D721Med (cell line): ENCODE measurements around the gene KRTAP3-2.

Experiments used
- DNase-seq: peaks from one replicate; pipeline ENCODE4 v3.0.0; 2011; ENCODE audit warnings: low spot score; ENCODE audit not compliant: insufficient read length
- FAIRE-seq: peaks from 2 replicates; lab custom pipeline; 2011; peaks lifted over from hg19 to GRCh38; lab: Jason Lieb, UNC
- TF ChIP-seq, protein P1 (sequence below): IDR thresholded peaks from 2 replicates; pipeline ENCODE4 v1.5.1; 2012; ENCODE audit warnings: mild to moderate bottlenecking, control low read depth; ENCODE audit not compliant: insufficient read depth; ENCODE audit errors: missing control alignments

Gene KRTAP3-2

DNA sequence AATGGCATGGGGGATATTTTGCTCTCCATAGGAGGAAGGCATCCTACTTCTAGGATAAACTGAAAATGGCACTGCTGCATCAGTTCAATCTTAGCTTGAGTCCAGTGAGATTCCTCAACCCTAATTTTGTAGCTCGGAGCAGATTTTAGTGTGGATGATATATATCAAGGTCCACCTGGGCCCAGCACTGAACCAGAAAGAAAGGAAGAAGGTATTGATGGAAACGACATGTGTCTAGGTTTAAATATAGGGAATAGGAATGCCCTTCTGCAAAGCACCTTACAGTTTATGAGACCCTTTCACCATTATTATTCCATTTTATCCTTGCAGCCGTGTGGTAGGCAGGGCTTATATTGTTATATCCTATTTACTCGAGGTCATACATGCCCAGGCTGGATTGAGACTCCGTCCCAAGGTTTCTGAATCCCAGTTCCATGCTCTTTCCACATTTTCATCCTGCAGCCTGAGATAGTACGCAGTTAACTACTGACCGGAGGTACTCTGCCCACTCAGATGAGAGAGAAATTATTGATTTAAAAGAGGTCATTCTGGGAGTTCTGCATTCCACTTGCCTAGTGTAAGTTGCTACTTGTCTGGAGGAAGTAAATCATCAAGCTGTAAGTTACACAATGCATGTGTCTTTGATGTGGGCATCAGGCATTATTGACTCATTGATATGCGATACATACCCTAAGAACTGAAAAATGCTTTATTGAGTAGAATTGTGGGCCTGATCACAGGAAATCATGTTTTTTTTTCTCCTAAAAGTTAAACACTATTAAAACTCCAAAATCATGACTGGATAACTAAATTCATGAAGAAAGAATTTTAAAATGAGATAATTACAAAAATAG, 43.1 kb downstream of the KRTAP3-2 start:
- TF ChIP-seq, protein P1, sequence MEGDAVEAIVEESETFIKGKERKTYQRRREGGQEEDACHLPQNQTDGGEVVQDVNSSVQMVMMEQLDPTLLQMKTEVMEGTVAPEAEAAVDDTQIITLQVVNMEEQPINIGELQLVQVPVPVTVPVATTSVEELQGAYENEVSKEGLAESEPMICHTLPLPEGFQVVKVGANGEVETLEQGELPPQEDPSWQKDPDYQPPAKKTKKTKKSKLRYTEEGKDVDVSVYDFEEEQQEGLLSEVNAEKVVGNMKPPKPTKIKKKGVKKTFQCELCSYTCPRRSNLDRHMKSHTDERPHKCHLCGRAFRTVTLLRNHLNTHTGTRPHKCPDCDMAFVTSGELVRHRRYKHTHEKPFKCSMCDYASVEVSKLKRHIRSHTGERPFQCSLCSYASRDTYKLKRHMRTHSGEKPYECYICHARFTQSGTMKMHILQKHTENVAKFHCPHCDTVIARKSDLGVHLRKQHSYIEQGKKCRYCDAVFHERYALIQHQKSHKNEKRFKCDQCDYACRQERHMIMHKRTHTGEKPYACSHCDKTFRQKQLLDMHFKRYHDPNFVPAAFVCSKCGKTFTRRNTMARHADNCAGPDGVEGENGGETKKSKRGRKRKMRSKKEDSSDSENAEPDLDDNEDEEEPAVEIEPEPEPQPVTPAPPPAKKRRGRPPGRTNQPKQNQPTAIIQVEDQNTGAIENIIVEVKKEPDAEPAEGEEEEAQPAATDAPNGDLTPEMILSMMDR: no peak
- FAIRE-seq (no peak), DNase-seq (no peak)

- TF ChIP-seq, protein P1: no peak
- DNase-seq (no peak), FAIRE-seq (no peak)
These were observed 45.8 kb downstream of the KRTAP3-2 start for GRCh38 chr17:40953881-40954280.

- TF ChIP-seq, protein P1: no peak
- DNase-seq: no peak
- no peak for FAIRE-seq
These were observed 47.0 kb downstream of the KRTAP3-2 start for GRCh38 chr17:40952661-40953060.

- FAIRE-seq (no peak), DNase-seq (no peak)
- TF ChIP-seq, protein P1: no peak
These were observed 47.6 kb downstream of the KRTAP3-2 start for GRCh38 chr17:40952154-40952553.

GRCh38 chr17:40951011-40951622, 48.6 kb downstream of the KRTAP3-2 start:
- DNase-seq: no peak
- TF ChIP-seq, protein P1: no peak
- no peak for FAIRE-seq

GRCh38 chr17:40950176-40950575, 49.5 kb downstream of the KRTAP3-2 start:
- TF ChIP-seq, protein P1: no peak
- DNase-seq (no peak), FAIRE-seq (no peak)

DNA sequence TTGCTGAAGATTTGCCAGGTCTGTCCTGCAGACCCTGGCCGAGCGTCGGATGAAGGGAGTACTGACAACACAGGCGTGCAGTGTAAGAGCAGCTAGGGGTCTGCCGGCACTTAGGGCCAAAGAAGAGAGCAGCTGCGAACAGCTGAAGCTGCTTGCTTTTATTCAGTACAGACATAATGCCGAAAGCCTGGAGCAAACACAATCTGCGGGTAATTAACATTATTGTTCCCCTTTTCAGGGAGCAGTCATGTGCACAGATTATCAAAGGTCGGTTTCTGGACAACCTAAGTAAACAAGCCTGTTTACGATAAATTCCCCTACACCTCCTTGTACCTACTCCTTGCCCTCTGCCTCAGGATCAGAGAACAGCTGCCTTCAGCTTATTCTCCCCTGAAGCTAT, 50.3 kb downstream of the KRTAP3-2 start:
- FAIRE-seq (no peak), DNase-seq (no peak)
- TF ChIP-seq, protein P1: no peak
